ENCODE results near the gene TCF4. TPM values are rescaled to one million over a fixed set of nuclear protein-coding genes. Genes with fewer than 3 reads are reported as not detected.

The TCF4 gene
- total RNA-seq, 1 experiment from 2014 or later = 12.5 TPM

DNA sequence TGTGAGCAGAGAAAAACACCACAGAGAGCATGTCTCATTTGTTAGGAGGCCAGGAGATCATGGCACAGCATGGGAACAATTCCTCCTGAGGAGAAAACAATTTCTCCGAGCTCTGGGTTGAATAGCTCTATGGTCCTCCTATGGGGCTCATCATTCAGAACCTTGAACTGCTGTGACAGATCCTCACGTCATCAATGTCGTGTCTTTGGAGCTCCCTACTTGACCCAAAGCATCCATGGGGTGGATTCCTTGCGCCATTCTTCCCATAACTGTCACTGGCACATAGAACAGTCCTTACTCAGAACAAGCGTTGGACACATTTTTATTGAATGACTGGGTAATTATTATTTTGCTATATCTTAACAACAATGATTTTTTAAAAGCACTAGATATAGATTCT lies 15.8 kb upstream of the TCF4 start:
- Histone ChIP-seq H3K9me2 (replicated peaks; ENCODE audit: low read length) (no peaks in the 10 kb centered on the region), H3K4me3 (ENCODE audit: low read length) (no peak overlapping the region), H3K27me3 (ENCODE audit: low read length) (no peaks in the 10 kb centered on the region), H3K4me2 (ENCODE audit: low read length) (no peak overlapping the region), H3K36me3 (ENCODE audit: low read depth, low read length) (no peaks in the 10 kb centered on the region), H2AFZ (ENCODE audit: low read length) (no peak overlapping the region), H3K27ac (ENCODE audit: low read length) (no peak overlapping the region), H3K79me2 (ENCODE audit: low read length) (no peaks in the 10 kb centered on the region), H3K4me1 (ENCODE audit: insufficient read depth, low read length) (no peaks in the 10 kb centered on the region), H4K20me1 (ENCODE audit: low read length) (no peaks in the 10 kb centered on the region), H3K9ac (ENCODE audit: low read length) (no peak overlapping the region), H3K9me3 (ENCODE audit: low read length) (no peaks in the 10 kb centered on the region), H3F3A (ENCODE audit: low read length, unreplicated experiment) (no peaks in the 10 kb centered on the region)
- CTCF ChIA-PET = no interaction called here
- BruUV-seq (replicated peaks) = no TSS peak
- TF ChIP-seq, protein P1, sequence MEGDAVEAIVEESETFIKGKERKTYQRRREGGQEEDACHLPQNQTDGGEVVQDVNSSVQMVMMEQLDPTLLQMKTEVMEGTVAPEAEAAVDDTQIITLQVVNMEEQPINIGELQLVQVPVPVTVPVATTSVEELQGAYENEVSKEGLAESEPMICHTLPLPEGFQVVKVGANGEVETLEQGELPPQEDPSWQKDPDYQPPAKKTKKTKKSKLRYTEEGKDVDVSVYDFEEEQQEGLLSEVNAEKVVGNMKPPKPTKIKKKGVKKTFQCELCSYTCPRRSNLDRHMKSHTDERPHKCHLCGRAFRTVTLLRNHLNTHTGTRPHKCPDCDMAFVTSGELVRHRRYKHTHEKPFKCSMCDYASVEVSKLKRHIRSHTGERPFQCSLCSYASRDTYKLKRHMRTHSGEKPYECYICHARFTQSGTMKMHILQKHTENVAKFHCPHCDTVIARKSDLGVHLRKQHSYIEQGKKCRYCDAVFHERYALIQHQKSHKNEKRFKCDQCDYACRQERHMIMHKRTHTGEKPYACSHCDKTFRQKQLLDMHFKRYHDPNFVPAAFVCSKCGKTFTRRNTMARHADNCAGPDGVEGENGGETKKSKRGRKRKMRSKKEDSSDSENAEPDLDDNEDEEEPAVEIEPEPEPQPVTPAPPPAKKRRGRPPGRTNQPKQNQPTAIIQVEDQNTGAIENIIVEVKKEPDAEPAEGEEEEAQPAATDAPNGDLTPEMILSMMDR (conservative IDR thresholded peaks at IDR 0.05; ENCODE audit: low read depth, low read length) = no peak
- DNase-seq = no peak
- POLR2A ChIA-PET (ENCODE audit: unreplicated experiment) = no interaction called here
- no peak for ATAC-seq
- intact Hi-C loops (cut with micrococcal nuclease) = no loop called here

DNA sequence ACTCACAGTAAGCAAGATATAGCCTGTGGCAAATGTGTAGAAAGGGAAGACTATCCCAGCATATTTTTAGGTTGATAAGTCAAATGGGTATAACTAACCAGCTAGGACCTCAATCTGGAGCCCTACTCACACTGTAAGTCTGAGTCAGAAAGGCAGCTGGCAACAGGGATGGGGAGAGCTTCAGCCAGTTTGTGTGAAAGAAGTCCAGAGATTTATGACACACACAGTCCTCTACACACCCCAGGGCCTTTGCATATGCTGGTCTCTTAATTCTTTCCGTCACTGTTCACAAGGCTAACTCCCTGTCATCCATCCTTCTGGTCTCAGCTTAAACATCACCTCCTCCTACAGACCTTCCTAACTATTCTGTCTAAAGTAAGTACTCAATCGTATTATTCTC lies 5.9 kb upstream of the TCF4 start:
- H4K20me1 ChIP-seq (ENCODE audit: low read length) = no peaks in the 10 kb centered on the region
- no peak overlapping the region for H3K4me3 ChIP-seq (ENCODE audit: low read length)
- TF ChIP-seq EZH2phosphoT487 (IDR thresholded peaks at IDR 0.05; ENCODE audit: borderline replicate concordance, low read length) = no peak
- TF ChIP-seq EZH2 (IDR thresholded peaks at IDR 0.05; ENCODE audit: low read length, unreplicated experiment) = no peak
- TF ChIP-seq, protein P1 (conservative IDR thresholded peaks at IDR 0.05; ENCODE audit: low read depth, low read length) = no peak
- no peaks in the 10 kb centered on the region for H3K9me2 ChIP-seq (replicated peaks; ENCODE audit: low read length)
- DNase-seq = no peak
- no peaks in the 10 kb centered on the region for H3K27me3 ChIP-seq (ENCODE audit: low read length)
- no peak for ATAC-seq
- no TSS peak for BruUV-seq (replicated peaks)
- intact Hi-C loops (cut with micrococcal nuclease) = no loop called here
- H3F3A ChIP-seq (ENCODE audit: low read length, unreplicated experiment) = no peaks in the 10 kb centered on the region
- H3K4me1 ChIP-seq (ENCODE audit: insufficient read depth, low read length) = peaks cover 5% of the 10 kb centered on the region; the same call in 1 of the 2 replicates
- H3K27ac ChIP-seq (ENCODE audit: low read length) = no peak overlapping the region
- no peaks in the 10 kb centered on the region for H3K9me3 ChIP-seq (ENCODE audit: low read length)
- no peak overlapping the region for H3K4me2 ChIP-seq (ENCODE audit: low read length)
- H3K36me3 ChIP-seq (ENCODE audit: low read depth, low read length) = no peaks in the 10 kb centered on the region
- CTCF ChIA-PET = no interaction called here
- H3K79me2 ChIP-seq (ENCODE audit: low read length) = peaks cover 6% of the 10 kb centered on the region; the same call in 1 of the 2 replicates
- no peak overlapping the region for H2AFZ ChIP-seq (ENCODE audit: low read length)
- POLR2A ChIA-PET (ENCODE audit: unreplicated experiment) = no interaction called here
- no peak overlapping the region for H3K9ac ChIP-seq (ENCODE audit: low read length)

- no peaks in the 10 kb centered on the region for H3K9me3 ChIP-seq (ENCODE audit: low read length)
- H2AFZ ChIP-seq (ENCODE audit: low read length) = no peak overlapping the region
- H3K4me1 ChIP-seq (ENCODE audit: insufficient read depth, low read length) = peaks cover 5% of the 10 kb centered on the region; the same call in 1 of the 2 replicates
- H3K27me3 ChIP-seq (ENCODE audit: low read length) = no peaks in the 10 kb centered on the region
- TF ChIP-seq, protein P1 (conservative IDR thresholded peaks at IDR 0.05; ENCODE audit: low read depth, low read length) = no peak
- TF ChIP-seq EZH2 (IDR thresholded peaks at IDR 0.05; ENCODE audit: low read length, unreplicated experiment) (no peak), EZH2phosphoT487 (IDR thresholded peaks at IDR 0.05; ENCODE audit: borderline replicate concordance, low read length) (no peak)
- H3K9me2 ChIP-seq (replicated peaks; ENCODE audit: low read length) = no peaks in the 10 kb centered on the region
- no peak overlapping the region for H3K4me2 ChIP-seq (ENCODE audit: low read length)
- no peak overlapping the region for H3K4me3 ChIP-seq (ENCODE audit: low read length)
- H3F3A ChIP-seq (ENCODE audit: low read length, unreplicated experiment) = no peaks in the 10 kb centered on the region
- H3K9ac ChIP-seq (ENCODE audit: low read length) = no peak overlapping the region
- no TSS peak for BruUV-seq (replicated peaks)
- ChIA-PET POLR2A (ENCODE audit: unreplicated experiment) (no interaction called here), CTCF (no interaction called here)
- no peak overlapping the region for H3K27ac ChIP-seq (ENCODE audit: low read length)
- no peak for DNase-seq
- peaks cover 14% of the 10 kb centered on the region; the same call in 1 of the 2 replicates for H3K79me2 ChIP-seq (ENCODE audit: low read length)
- no peaks in the 10 kb centered on the region for H3K36me3 ChIP-seq (ENCODE audit: low read depth, low read length)
- intact Hi-C loops (cut with micrococcal nuclease) = no loop called here
- no peaks in the 10 kb centered on the region for H4K20me1 ChIP-seq (ENCODE audit: low read length)
- ATAC-seq = no peak
These were observed 4.6 kb upstream of the TCF4 start for GRCh38 chr18:55592572-55592971.
